Esophagus (tissue), 2 donors: Measurements from ENCODE around the gene VAPA. TPM values are rescaled to one million over a fixed set of nuclear protein-coding genes. Genes with fewer than 3 reads are reported as not detected.

Experiments
- H3K27ac ChIP-seq, 2 donors: one replicate each; pipeline ENCODE4 v1.5.1; 2013; ENCODE audit warnings: low read depth in 2 of 2, mild to moderate bottlenecking in 2 of 2, inconsistent platforms in 1 of 2, low read length in 1 of 2, moderate library complexity in 1 of 2
- H3K27me3 ChIP-seq, 2 donors: one replicate each; pipeline ENCODE4 v1.6.1; 2013; ENCODE audit warnings: low read length in 2 of 2, control low read depth in 1 of 2, mild to moderate bottlenecking in 1 of 2; ENCODE audit not compliant: insufficient read depth in 2 of 2, control insufficient read depth in 1 of 2
- H3K36me3 ChIP-seq, 2 donors: one replicate each; pipeline ENCODE4 v1.6.1; 2013; ENCODE audit warnings: low read length in 1 of 2; ENCODE audit not compliant: control insufficient read depth in 2 of 2, insufficient read depth in 2 of 2
- H3K4me1 ChIP-seq, 2 donors: one replicate each; pipeline ENCODE4 v1.6.1; 2013; ENCODE audit warnings: low read length in 1 of 2; ENCODE audit not compliant: control insufficient read depth in 2 of 2, insufficient read depth in 2 of 2
- H3K4me3 ChIP-seq, 2 donors: one replicate each; pipeline ENCODE4 v1.5.1; 2013; ENCODE audit warnings: low read length in 2 of 2, mild to moderate bottlenecking in 2 of 2, low read depth in 1 of 2, moderate library complexity in 1 of 2
- H3K9me3 ChIP-seq, 2 donors: one replicate each; pipeline ENCODE4 v1.6.1; 2013; ENCODE audit warnings: mild to moderate bottlenecking in 2 of 2, low read depth in 1 of 2, low read length in 1 of 2, moderate library complexity in 1 of 2; ENCODE audit not compliant: control insufficient read depth in 2 of 2, insufficient read depth in 1 of 2
- WGBS, 2 donors: extraction: QIAGEN DNeasy Blood & Tissue Kit; methylation state at CpG; one replicate each; pipeline ENCODE4 v1.1.7; 2013; 5-methylcytosine and 5-hydroxymethylcytosine counted together
- polyA plus RNA-seq, 2 donors: library from polyadenylated mRNA; stranded (reverse); fragments of 200-250 nt; gene quantifications; one replicate each; pipeline ENCODE4 v1.2.3, GENCODE V29; 2013
- donor health status: healthy with polysubstance abuse.
- donor health status: Bipolar disorder and iron deficiency.

The VAPA gene
- 100 to 1,000 TPM; 127 to 189 TPM for polyA plus RNA-seq

GRCh38 chr18:9913526-9914333 is at the start of gene VAPA:
Gene VAPA (plus strand): TSS chr18:9914016. CDS start chr18:9914257, 241 bp downstream.
- WGBS, 2 donors, result 0% methylated on average over 66 to 87 of the region's 87 CpGs
- H3K9me3 ChIP-seq, result no peaks in the 10 kb centered on the region
- peak within 1 kb of the TSS; percentile 85 to 90 for H3K4me3 ChIP-seq
- H3K36me3 ChIP-seq, result peaks cover 0 to 2% of the 10 kb centered on the region in 2 donors
- peaks cover 0 to under 1% of the 10 kb centered on the region in 2 donors for H3K4me1 ChIP-seq
- no peaks in the 10 kb centered on the region for H3K27me3 ChIP-seq
- peak within 1 kb of the TSS; percentile 98 to 100 for H3K27ac ChIP-seq

- H3K4me1 ChIP-seq, result peaks cover 0 to 2% of the 10 kb centered on the region in 2 donors
- H3K27me3 ChIP-seq, result no peaks in the 10 kb centered on the region
- peak overlapping the region in 1 of 2 donors; percentile 71 for H3K27ac ChIP-seq
- 97% methylated on average over 7 of the region's 7 CpGs for WGBS, 2 donors
- peaks cover 0 to 4% of the 10 kb centered on the region in 2 donors for H3K9me3 ChIP-seq
- no peaks in the 10 kb centered on the region for H3K36me3 ChIP-seq
- no peak overlapping the region for H3K4me3 ChIP-seq
These were observed 47.9 kb upstream of the VAPA start for GRCh38 chr18:9865764-9866490.

GRCh38 chr18:9866627-9867026 is 47.2 kb upstream of the VAPA start:
- no peak overlapping the region for H3K4me3 ChIP-seq
- H3K36me3 ChIP-seq, result no peaks in the 10 kb centered on the region
- H3K27me3 ChIP-seq, result no peaks in the 10 kb centered on the region
- H3K27ac ChIP-seq, result peak overlapping the region; percentile 12 to 71
- peaks cover 0 to 4% of the 10 kb centered on the region in 2 donors for H3K9me3 ChIP-seq
- WGBS, 2 donors, result 85 to 89% methylated on average over 3 of the region's 3 CpGs
- H3K4me1 ChIP-seq, result peaks cover 0 to 2% of the 10 kb centered on the region in 2 donors

- Histone ChIP-seq H3K36me3 (no peaks in the 10 kb centered on the region), H3K27ac (peak overlapping the region; percentile 64 to 73), H3K27me3 (no peaks in the 10 kb centered on the region), H3K4me3 (no peak overlapping the region), H3K9me3 (peaks cover 0 to 4% of the 10 kb centered on the region in 2 donors), H3K4me1 (peaks cover 0 to 2% of the 10 kb centered on the region in 2 donors)
- 70 to 71% methylated on average over 4 of the region's 4 CpGs for WGBS, 2 donors
These were observed 46.7 kb upstream of the VAPA start for GRCh38 chr18:9867071-9867594.

- WGBS, 2 donors, result 59 to 61% methylated on average over 6 of the region's 6 CpGs
- H3K4me1 ChIP-seq, result peaks cover 0 to 2% of the 10 kb centered on the region in 2 donors
- H3K9me3 ChIP-seq, result peaks cover 0 to 4% of the 10 kb centered on the region in 2 donors
- no peaks in the 10 kb centered on the region for H3K36me3 ChIP-seq
- no peak overlapping the region for H3K4me3 ChIP-seq
- peak overlapping the region; percentile 53 to 77 for H3K27ac ChIP-seq
- H3K27me3 ChIP-seq, result no peaks in the 10 kb centered on the region
These were observed 44.7 kb upstream of the VAPA start for GRCh38 chr18:9868857-9869714.

GRCh38 chr18:9869715-9870430 is 43.9 kb upstream of the VAPA start:
- no peaks in the 10 kb centered on the region for H3K27me3 ChIP-seq
- no peak overlapping the region for H3K4me3 ChIP-seq
- WGBS, 2 donors, result 58% methylated on average over 9 of the region's 9 CpGs
- H3K9me3 ChIP-seq, result peaks cover 0 to 4% of the 10 kb centered on the region in 2 donors
- H3K4me1 ChIP-seq, result peaks cover 0 to 2% of the 10 kb centered on the region in 2 donors
- H3K36me3 ChIP-seq, result no peaks in the 10 kb centered on the region
- H3K27ac ChIP-seq, result peak overlapping the region; percentile 28 to 87

GRCh38 chr18:9870431-9871008 is 43.3 kb upstream of the VAPA start:
- WGBS, 2 donors, result 61 to 69% methylated on average over 4 of the region's 4 CpGs
- no peaks in the 10 kb centered on the region for H3K36me3 ChIP-seq
- peaks cover 0 to 4% of the 10 kb centered on the region in 2 donors for H3K9me3 ChIP-seq
- H3K4me1 ChIP-seq, result peaks cover 0 to 2% of the 10 kb centered on the region in 2 donors
- no peaks in the 10 kb centered on the region for H3K27me3 ChIP-seq
- H3K27ac ChIP-seq, result peak overlapping the region in 1 of 2 donors; percentile 40
- H3K4me3 ChIP-seq, result no peak overlapping the region

GRCh38 chr18:9871244-9871746 is 42.5 kb upstream of the VAPA start:
- WGBS, 2 donors, result 85 to 86% methylated on average over 6 of the region's 6 CpGs
- Histone ChIP-seq H3K4me3 (no peak overlapping the region), H3K4me1 (peaks cover 0 to 2% of the 10 kb centered on the region in 2 donors), H3K27ac (no peak overlapping the region), H3K9me3 (peaks cover 0 to 4% of the 10 kb centered on the region in 2 donors), H3K36me3 (no peaks in the 10 kb centered on the region), H3K27me3 (no peaks in the 10 kb centered on the region)
